NCI-H82 treated with DMSO at 0.1 percent for 48 hours (cell line): ENCODE data around the gene SVOP.

Source experiments
- DNase-seq: peaks from one replicate; lab custom pipeline; 2025; ENCODE audit not compliant: unreplicated experiment; lab: John Stamatoyannopoulos, UW

Gene SVOP

GRCh38 chr12:108858311-108859074 lies 162.4 kb downstream of the SVOP start:
- DNase-seq: peak; percentile 40
